Left ventricle myocardium inferior (tissue), 1 donor: ENCODE measurements around the gene PDE9A. TPM values are rescaled to one million over a fixed set of nuclear protein-coding genes. Genes with fewer than 3 reads are reported as not detected.

Source experiments
- DNase-seq: peaks from one replicate; pipeline ENCODE4 v3.0.0-alpha.2; 2020
- H3K27ac ChIP-seq: fragments of 200-600 bp; replicated peaks from 2 replicates; pipeline ENCODE4 v1.8.0; 2021
- H3K27me3 ChIP-seq: fragments of 200-600 bp; 2 replicates; pipeline ENCODE4 v1.8.0; 2021; ENCODE audit warnings: low read depth
- H3K36me3 ChIP-seq: fragments of 200-600 bp; 2 replicates; pipeline ENCODE4 v1.8.0; 2021
- H3K4me1 ChIP-seq: fragments of 200-600 bp; 2 replicates; pipeline ENCODE4 v1.8.0; 2021
- H3K4me3 ChIP-seq: fragments of 200-600 bp; 2 replicates; pipeline ENCODE4 v1.8.0; 2021; ENCODE audit warnings: mild to moderate bottlenecking, moderate library complexity
- H3K9me3 ChIP-seq: fragments of 200-600 bp; replicated peaks from 2 replicates; pipeline ENCODE4 v1.8.0; 2021
- intact Hi-C: fragments of 100-400 bp; cut with micrococcal nuclease; formaldehyde crosslinking; loops from one replicate; pipeline ENCODE4 v1.11.0; 2022
- total RNA-seq: library from RNA; stranded (reverse); fragmentation: NEBNext Ultra II Directional; extraction: Animal tissue kit (Norgen Biotek cat#: 25700); gene quantifications from one replicate; pipeline ENCODE4 v1.2.1, GENCODE V29; 2021
- TF ChIP-seq, protein P1 (sequence below): fragments of 200-600 bp; IDR thresholded peaks from 2 replicates; pipeline ENCODE4 v1.8.0; 2021; ENCODE audit warnings: antibody characterized with exemption, mild to moderate bottlenecking, borderline replicate concordance
- donor health status: DM: no; HTN: yes; CAD: no; lungs with severe emphysema.

The PDE9A gene
- total RNA-seq, 1 donor from 2014 or later = 3.2 TPM

DNA sequence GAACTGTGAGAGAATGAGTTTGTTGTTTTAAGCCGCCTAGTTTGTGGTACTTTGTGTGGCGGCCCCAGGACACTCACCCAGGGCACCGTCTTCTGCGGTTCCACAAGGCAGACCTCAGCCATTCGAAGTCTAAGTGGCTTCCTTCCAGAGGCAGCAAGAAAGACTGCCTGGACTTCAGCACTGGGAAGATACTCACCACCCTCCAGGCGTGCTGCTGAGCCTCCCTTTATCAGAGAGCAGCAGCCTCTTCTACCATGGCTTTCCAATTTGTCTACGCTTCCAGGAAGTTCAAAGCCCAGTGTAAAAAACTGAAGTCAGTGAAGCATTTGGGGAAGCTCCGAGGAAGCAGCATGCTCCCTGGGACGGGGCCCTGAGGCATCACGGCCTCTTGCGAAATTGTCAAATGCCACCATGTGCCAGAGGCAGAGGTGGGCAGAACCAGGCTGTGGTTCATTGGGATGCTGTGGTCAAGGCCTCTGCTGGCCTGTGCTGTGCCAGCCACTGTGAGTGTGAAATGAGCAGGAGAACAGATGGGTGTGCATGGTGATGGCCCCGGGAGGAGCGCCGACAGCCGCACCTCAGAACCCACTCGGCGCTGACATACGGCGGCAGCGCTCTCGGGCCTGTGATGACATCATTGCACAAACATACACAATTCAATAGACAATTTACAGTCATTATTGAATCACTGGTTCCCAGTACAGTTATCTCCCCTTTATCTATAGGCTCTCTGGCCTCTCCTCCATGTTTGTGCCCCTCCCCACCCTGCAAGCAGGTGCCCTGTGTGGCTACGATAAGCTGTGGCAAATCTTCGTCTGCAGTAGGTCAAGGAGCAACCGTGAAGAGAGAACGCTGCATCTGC, 110.4 kb downstream of the PDE9A start:
- DNase-seq = no peak
- TF ChIP-seq, protein P1, sequence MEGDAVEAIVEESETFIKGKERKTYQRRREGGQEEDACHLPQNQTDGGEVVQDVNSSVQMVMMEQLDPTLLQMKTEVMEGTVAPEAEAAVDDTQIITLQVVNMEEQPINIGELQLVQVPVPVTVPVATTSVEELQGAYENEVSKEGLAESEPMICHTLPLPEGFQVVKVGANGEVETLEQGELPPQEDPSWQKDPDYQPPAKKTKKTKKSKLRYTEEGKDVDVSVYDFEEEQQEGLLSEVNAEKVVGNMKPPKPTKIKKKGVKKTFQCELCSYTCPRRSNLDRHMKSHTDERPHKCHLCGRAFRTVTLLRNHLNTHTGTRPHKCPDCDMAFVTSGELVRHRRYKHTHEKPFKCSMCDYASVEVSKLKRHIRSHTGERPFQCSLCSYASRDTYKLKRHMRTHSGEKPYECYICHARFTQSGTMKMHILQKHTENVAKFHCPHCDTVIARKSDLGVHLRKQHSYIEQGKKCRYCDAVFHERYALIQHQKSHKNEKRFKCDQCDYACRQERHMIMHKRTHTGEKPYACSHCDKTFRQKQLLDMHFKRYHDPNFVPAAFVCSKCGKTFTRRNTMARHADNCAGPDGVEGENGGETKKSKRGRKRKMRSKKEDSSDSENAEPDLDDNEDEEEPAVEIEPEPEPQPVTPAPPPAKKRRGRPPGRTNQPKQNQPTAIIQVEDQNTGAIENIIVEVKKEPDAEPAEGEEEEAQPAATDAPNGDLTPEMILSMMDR = no peak
- H3K4me1 ChIP-seq = peaks cover 7% of the 10 kb centered on the region
- peaks cover 60% of the 10 kb centered on the region for H3K36me3 ChIP-seq
- H3K27ac ChIP-seq = no peak overlapping the region
- no peak overlapping the region for H3K4me3 ChIP-seq
- intact Hi-C loops = no loop called here
- H3K9me3 ChIP-seq = no peaks in the 10 kb centered on the region
- H3K27me3 ChIP-seq = peaks cover 5% of the 10 kb centered on the region

DNA sequence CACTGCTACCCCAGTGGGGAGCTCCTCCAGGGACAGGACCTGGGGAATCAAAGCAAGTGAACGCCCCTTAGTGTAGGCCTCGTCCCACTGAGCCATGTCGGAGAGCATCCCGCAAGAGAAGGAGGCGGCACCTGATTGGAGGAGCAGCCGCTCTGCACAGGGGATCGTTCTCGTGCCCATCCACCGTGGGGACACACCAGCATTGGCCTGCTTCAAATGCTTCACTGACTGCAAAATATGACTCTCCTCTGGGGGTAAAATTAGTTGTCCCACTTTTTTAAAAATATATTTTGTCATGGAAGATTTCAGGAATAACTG, 111.0 kb downstream of the PDE9A start:
- Histone ChIP-seq H3K4me3 (no peak overlapping the region), H3K36me3 (peaks cover 66% of the 10 kb centered on the region), H3K27me3 (peaks cover 5% of the 10 kb centered on the region), H3K27ac (no peak overlapping the region), H3K4me1 (peaks cover 7% of the 10 kb centered on the region), H3K9me3 (no peaks in the 10 kb centered on the region)
- intact Hi-C loops = no loop called here
- DNase-seq = no peak
- TF ChIP-seq, protein P1 = no peak

DNA sequence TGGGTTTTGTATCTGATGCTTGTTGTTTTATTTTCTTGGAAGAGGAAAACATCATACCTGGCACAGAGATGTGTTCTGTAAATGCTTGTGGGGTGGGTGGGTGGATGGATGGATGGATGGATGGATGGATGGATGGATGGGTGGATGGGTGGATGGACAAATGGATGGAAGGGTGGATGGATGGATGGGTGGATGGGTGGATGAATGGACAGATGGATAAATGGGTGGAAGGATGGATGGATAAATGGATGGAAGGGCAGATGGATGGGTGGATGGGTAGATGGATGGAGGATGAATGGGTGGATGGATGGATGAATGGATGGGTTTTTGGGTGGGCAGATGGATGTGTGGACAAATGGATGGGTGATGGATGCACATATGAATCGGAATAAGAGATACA, 111.5 kb downstream of the PDE9A start:
- Histone ChIP-seq H3K27ac (no peak overlapping the region), H3K4me3 (no peak overlapping the region), H3K36me3 (peaks cover 68% of the 10 kb centered on the region), H3K4me1 (peaks cover 7% of the 10 kb centered on the region), H3K27me3 (peaks cover 5% of the 10 kb centered on the region), H3K9me3 (no peaks in the 10 kb centered on the region)
- intact Hi-C loops = no loop called here
- TF ChIP-seq, protein P1 = no peak
- no peak for DNase-seq

DNA sequence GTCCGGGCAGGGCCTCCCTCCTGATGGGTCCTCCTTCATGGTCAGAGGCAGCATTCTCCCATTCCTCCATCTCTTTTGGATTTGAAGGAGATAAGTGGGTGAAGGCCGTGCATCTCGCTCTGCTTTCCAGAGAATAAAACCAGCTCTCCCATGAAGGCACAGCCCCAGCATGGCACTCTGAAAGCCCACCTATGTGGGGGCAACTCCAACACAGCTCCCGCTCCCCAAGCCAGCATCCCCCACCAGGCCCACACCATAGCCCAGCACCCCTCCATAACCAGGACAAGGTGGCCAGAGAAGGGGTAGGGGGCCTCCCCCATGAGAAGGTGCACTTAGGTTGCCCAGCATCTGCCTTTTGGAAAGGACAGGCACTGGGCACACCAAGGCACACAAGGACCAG, 112.2 kb downstream of the PDE9A start:
- Histone ChIP-seq H3K9me3 (no peaks in the 10 kb centered on the region), H3K27me3 (no peaks in the 10 kb centered on the region), H3K36me3 (peaks cover 70% of the 10 kb centered on the region), H3K4me3 (no peak overlapping the region), H3K27ac (no peak overlapping the region), H3K4me1 (peaks cover 7% of the 10 kb centered on the region)
- no peak for DNase-seq
- TF ChIP-seq, protein P1 = no peak
- intact Hi-C loops = no loop called here

DNA sequence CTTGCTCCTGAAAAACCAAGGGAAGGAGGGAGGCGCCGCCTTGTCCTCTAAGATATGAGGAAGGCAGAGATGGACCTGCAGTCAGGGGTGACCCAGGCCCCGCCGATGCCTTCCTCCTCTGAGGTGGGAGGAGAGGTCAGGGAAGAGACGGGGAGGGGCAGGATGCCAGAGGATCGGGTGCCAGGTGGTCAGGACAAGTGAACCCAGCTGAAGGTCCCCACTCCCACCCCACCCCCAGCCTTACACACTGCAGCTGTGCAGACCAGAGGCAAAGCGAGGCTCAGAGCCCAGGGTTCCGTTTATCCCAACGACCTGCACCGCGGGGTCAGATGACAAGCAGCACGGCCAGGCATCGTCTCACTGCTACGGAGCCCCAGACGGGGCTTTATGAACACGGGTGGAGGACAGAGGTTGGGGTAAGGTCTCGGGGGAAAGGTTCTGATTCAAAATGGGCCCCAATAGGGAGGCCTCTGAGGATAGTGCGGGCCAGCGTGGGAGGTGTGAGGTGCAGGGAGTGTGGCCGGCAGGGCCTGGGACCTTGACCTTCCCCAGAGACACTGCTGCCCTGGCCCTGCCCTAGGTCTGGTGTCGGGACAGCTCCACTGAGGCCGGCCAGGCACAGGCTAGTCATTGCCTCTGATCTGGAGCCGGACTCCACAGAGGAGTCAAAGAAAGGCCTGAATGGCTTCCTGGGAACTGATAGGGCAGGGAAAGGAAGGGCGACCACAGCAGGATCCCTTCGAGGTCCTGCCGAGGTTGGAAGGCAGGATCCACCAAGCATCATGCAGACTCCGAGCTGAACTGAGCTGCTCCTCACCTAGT, 113.5 kb downstream of the PDE9A start:
- DNase-seq = no peak
- Histone ChIP-seq H3K36me3 (peaks cover 77% of the 10 kb centered on the region), H3K27ac (no peak overlapping the region), H3K27me3 (peaks cover 5% of the 10 kb centered on the region), H3K4me3 (no peak overlapping the region), H3K9me3 (no peaks in the 10 kb centered on the region), H3K4me1 (no peaks in the 10 kb centered on the region)
- TF ChIP-seq, protein P1 = no peak
- intact Hi-C loops = no loop called here
